HG02588 (cell line): ENCODE results near the gene CAVIN2.

ENCODE experiments used
- ATAC-seq: cut with Tn5 transposase; IDR thresholded peaks from one replicate; pipeline ENCODE4 v1.9.1; 2021; ENCODE audit warnings: mild to moderate bottlenecking, moderate library complexity; ENCODE audit not compliant: unreplicated experiment

Gene CAVIN2

GRCh38 chr2:191846515-191847476 is at the start of gene CAVIN2:
TSS of gene CAVIN2 (minus strand) at chr2:191847088. CDS start at chr2:191846925, 163 bp downstream.
- peak; percentile 70 for ATAC-seq

GRCh38 chr2:191895743-191896142 is 48.9 kb upstream of the CAVIN2 start:
- no peak for ATAC-seq

GRCh38 chr2:191895195-191895594 is 48.3 kb upstream of the CAVIN2 start:
- no peak for ATAC-seq

DNA sequence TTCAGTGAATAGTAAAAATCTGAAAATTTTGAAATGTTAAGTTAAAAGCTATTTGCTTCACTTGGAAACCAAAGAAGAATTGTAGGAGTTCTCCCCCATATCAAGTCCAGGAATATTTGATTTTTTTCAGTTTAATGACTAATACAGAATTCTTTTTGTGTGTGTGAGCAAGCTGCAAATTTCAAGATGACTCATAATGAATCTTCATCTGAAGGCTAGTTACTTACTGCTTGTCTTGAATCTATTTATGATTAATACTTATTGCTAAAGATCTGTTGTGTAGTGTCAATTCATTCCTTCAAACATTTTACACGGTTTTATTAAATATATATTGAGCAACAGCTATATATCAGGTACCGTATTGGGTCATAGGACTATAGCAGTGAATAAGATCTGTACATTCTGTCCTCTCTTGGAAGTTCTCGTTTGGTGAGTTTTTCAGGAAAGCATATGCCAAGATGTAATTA is 47.8 kb upstream of the CAVIN2 start:
- ATAC-seq, result no peak

- ATAC-seq, result no peak
Observed at GRCh38 chr2:191892391-191892790, 45.5 kb upstream of the CAVIN2 start.

GRCh38 chr2:191891656-191892055 is 44.8 kb upstream of the CAVIN2 start:
- ATAC-seq, result no peak

DNA sequence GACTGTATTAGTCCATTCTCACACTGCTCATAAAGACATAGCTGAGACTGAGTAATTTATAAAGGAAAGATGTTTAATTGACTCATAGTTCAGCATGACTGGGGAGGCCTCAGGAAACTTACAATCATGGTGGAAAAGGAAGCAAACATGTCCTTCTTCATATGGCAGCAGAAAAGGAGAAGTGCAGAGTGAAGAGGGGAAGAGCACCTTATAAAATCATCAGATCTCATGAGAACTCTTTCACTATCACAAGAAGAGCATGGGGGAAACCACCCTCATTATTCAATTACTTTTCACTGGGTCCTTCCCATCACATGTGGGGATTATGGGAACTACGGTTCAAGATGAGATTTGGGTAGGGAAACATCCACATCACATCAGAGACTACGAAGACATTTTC is 43.0 kb upstream of the CAVIN2 start:
- ATAC-seq, result no peak

DNA sequence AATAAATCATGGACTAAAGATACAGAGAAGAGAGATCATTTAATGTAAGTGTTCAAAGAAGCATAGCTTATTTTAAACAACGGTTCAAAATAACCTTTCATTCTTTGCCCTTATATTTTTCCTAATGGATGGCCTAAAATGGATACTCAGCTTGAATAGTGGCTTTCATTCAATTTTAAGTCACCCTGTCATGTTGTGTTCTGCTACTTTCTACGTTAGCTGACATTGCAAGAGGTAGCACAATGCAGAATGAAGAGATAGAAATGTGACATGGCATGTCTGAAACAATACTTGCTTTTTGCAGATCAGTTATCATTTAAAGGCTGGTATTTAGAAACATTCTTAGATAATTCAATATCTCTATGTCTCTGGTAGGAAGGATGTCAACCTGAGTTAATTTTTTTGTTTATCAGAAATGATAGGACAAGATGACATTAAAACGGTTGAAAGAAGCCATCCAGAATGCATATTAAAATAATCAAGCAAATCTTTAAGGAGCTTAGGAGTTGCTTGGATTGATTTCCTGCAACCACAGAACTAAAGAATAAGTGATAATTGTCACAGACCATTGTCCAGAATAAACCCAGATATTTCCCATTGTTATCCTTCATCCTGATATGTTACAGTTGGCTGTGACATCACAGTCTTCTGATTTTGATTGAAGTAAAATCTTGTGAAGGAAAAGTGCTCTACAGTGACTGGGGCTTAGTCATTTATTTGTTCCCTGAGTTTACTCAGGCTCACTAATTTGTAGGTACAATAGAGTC is 41.7 kb upstream of the CAVIN2 start:
- no peak for ATAC-seq

DNA sequence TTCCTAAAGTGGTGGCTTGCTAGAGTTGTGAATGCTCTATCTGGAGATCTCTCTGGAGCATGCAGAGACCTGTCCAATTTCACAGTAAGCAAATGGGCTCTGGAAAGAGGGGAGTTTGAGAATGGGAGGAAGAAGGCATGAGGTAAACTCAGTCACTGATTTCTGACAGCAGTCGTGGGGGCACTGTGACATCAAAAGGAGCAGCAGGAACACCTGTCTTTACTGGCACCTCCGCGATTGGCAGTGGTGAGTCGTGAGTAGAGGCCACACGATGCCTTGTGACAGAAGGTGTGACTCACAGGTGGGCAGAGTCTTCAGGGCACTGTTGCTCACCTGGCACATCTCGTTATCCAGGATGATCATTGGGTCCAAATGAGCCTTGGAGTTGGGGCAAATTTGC is 38.8 kb upstream of the CAVIN2 start:
- no peak for ATAC-seq

GRCh38 chr2:191885098-191885497 is 38.2 kb upstream of the CAVIN2 start:
- ATAC-seq, result no peak

DNA sequence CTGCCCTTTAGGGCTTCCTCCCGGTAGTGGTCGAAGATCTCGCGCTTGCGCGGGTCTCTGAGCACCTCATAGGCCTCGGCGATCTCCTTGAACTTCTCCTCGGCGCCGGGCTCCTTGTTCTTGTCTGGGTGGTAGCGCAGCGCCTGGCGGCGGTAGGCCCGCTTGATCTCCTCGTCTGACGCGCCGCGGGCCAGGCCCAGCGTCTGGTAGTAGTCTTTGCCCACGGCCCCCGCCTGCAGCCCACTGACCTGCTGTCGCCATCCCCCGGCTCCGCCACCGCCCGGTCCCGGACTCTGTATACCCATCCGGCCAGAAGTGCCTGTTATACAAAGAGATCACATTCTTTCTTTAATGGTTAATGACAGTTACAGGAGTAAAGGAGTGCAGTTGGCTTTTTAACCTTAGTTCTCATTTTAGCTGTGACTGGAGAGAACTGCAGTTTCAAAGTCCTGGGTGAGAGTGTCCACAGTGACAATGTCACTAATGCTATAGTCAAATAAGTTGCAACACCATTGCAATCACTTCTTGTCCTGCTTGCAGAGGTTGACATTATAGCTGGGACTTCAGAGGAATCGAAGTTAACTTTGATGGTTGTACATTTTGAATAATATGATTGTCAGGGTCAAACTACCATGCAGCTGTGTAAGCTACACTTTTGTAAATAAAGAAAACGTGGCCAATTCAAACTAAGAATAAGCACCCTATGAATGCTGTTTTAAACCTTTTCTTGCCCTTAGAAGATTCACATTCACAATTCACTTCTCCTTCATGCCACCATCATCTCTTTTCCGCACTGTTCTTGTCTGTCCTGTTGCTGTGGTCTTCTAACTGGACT is 35.3 kb upstream of the CAVIN2 start:
- ATAC-seq, result no peak

- ATAC-seq, result no peak
Observed at GRCh38 chr2:191878548-191879279, 31.8 kb upstream of the CAVIN2 start.

DNA sequence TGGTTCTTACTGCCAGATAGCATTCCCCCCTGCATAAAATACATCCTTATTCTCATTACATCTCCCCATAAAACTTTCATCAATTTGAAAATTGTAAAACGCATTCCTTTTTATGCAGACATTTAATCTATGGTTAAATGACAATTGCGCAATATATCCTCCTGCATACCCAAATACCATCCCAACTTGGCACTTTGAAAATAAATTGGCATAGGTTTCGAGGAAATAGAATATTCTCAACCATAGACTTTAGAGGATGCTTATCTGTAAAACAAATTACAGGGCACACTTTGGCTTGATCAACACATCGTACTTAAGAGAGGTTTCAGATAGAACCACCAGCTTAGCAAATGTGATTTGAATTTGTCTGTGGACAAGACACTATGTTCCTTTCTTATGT is 31.0 kb upstream of the CAVIN2 start:
- no peak for ATAC-seq

- ATAC-seq, result no peak
Observed at GRCh38 chr2:191875859-191876258, 29.0 kb upstream of the CAVIN2 start.

DNA sequence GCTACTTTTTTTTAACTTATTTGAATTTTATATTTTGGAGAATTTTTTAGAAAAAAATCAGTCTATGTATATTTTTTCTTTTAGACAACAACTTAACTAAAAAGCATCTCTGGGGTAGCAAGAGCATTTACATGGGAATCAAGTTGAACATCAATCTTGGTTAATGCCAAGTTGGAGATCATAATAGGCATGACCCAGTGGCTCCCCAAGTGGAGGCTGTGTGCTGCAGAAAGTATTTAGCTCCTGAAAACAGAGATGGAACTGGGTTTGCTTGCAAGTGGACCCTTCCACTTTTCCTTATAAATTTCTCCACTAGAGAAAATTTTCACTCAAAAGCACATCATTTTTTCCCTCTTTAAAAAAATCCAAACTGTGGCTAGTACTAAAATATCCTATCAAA is 23.9 kb upstream of the CAVIN2 start:
- ATAC-seq, result no peak

GRCh38 chr2:191869781-191870180 is 22.9 kb upstream of the CAVIN2 start:
- ATAC-seq, result no peak

DNA sequence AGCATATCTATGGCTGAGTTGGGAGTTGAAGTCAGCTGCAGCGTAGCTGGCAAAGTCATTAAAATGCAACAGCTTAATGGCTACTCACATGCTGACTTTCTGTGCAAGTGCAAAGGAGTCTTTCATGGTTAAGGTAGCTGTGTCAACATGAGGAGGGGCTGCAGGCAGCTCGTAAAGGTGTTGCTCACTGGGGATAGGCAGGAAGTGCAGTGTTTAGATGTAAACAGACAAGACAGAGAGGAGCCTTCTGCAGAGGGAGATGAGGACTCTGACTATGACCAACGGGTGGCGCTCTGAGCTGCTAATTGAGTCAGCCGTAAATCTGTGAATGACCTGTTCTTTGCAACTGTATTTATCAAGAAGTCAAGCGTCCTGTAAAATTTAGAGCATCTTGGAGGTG is 22.3 kb upstream of the CAVIN2 start:
- no peak for ATAC-seq

DNA sequence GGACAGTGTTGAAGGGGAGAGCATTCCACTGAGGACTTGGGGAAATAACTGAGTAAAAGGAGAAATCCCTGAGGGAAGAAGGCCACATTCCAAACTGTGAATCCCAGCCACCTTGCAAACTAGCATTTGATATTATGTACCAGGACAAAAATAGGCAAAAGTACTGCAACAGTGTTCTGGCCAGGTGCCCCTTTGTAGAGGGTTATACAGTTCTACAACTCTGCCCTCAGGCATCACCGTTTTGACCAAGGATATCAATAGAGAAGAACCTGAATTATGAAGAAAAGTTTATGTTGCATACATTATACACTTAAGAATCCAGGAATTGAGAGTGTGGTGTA is 20.6 kb upstream of the CAVIN2 start:
- no peak for ATAC-seq

- no peak for ATAC-seq
Observed at GRCh38 chr2:191866675-191867506, 20.0 kb upstream of the CAVIN2 start.

DNA sequence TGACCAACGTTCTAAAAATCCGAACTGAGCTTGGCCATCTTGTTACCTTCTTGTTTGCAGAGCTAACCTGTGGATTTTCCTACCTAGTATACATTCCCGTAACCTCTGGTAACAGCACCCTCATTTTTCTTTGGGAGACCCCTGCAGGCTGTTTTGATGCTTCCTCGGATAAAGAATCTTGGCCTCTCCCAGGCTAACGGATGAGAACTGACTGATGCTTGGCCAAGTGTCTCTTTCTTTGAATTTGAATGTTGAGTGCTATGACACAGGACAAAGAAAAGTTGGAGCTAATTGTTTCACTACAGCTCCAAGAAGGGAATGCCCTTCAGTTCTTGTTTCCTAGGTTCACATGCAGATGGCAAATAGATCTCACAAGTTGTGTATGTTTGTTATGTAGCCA is 19.3 kb upstream of the CAVIN2 start:
- ATAC-seq, result no peak
